ENCODE results near the gene IL17RC.
A peak's percentile ranks its signal among the peaks of the same experiment; 100 is the strongest.

Gene IL17RC

DNA sequence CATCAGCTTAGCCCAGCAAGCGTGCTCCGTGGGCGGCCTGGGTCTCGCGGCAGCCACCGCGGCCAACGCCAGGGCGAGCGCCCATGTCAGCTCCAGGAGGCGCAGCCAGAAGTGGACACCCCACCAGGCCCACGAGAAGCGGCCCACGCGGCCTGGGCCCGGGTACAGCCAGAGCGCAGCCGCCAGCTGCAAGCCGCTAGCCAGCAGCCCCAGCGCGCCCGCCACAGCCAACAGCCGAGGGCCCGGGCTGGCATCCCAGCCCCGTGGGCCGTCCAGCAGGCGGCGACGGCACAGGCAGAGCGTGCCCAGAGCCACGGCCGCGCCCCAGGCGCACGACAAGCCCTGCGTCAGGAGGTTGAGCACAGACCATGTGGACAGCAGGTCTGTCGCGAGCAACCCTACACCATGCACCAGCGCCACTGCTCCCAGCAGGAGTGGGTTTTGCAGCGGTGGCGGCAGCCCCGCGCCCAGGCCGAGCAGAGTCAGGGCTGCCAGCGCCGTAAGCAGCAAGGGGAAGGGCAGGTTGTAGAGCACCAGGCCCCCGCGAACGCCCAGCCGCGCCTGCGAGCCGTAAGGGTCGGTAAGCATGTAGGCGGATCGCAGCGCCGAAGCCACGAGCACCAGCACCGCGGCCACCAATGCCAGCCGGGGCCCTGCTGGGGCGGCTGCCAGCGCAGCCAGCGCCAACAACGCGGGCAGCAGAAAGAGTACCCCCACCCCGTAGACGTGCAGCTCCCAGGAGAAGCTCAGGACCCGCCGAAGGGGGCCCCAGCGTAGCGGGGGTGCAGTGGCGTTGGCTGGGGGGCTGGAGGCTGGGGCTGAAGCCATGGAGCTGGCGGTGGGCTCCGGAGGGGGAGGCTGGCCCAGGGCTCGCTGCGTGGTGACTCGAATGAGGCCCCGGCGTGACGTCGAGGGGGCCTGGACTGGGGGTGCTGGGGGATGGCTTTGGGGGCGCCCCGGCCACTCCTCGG, 30.4 kb downstream of the IL17RC start:
- no peak for DNase-seq

DNA sequence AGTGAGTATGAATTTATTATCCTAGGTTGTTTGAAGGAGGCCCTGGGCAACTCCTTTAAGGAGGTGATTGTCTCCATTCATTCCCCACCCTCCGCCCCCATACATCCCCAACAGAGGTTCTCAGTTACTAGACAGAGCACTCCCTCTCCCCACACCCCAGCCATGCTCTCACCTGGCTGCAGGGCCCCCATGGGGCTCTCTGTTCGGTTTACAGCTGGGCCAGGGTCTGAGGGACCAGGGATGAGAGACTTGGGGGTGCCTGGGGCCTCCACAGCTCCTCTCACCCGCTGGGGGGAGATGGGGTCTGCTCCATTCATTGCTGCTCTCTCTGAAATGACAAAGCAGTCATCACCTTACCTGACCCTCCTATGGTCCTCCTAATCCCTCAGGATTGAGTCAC, 31.7 kb downstream of the IL17RC start:
- no peak for DNase-seq

DNA sequence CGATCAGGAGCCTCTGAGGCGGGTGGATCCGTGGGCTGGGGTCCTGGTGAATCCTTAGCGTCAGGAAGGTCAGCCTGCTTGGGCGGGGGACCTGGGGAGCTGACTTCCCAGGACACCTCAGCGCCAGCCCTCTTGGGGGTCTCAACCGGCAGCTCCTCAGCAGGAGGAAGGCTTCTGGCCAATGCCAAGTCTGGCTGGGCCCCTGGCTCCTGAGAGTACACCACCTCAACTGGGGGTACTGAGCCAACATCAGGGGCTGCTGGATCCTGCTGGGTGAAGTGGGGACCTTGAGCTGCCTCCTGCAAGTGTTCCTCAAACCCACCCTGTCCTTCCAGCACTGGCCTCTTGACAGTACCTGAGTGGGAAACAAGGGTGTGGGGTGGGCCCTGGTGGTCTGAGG, 32.2 kb downstream of the IL17RC start:
- DNase-seq, result no peak

DNA sequence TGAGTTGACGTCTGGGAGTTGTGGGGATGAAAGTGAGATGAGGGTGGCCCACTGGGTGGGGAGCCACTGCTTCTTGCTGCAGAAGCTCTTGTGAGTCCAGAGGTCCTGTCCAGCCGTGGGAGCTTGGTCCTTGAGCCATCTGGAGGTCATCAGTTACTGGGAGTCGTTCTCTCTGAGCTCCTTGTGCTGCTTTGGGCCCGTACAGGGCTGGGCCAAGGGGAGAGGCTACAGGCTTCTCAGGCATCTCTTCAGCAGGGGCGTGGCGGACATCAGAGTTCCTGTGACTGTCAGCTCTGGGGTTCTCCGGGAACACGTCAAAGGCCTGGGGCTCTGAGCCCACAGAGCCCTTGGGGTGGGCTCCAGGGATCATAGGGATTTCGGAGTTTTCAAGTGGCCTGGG, 32.7 kb downstream of the IL17RC start:
- no peak for DNase-seq

DNA sequence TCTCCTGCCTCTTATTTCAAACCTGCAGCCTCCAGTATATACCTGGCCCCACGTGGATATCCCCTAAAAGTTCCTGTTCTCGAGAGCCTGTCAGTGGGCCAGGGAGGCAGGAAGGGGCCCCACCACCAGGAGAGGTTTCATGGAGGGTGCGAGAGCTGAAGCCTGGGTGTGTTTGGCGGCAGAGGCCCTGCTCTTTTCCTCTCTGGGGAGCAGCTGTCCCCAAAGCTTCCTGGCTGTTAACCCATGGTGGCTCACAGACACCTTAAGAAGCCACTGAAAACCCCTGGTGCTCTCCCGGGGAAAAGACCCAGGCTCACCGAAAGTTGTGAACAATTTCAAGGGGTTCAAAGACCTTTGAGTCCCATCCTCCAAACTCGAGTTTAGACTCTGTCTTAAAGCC, 34.2 kb downstream of the IL17RC start:
- DNase-seq, result no peak

DNA sequence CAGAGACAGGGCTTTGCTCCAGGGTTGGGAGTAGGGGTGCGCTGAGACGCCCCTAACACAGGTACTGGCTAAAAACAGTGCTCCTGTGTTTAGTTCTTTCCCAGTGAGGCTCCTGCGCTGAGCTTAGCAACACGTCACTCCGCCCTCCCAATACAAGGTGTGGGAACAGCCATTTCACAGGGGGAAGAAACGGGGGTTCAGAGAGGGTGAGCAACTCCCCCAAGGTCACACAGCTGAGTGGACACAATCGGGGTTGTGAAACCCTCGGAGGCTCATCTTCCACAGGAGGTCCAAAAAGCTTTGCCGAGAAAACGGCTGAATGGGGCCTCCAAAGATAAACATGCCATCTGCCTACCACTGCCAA, 34.7 kb downstream of the IL17RC start:
- no peak for DNase-seq

DNA sequence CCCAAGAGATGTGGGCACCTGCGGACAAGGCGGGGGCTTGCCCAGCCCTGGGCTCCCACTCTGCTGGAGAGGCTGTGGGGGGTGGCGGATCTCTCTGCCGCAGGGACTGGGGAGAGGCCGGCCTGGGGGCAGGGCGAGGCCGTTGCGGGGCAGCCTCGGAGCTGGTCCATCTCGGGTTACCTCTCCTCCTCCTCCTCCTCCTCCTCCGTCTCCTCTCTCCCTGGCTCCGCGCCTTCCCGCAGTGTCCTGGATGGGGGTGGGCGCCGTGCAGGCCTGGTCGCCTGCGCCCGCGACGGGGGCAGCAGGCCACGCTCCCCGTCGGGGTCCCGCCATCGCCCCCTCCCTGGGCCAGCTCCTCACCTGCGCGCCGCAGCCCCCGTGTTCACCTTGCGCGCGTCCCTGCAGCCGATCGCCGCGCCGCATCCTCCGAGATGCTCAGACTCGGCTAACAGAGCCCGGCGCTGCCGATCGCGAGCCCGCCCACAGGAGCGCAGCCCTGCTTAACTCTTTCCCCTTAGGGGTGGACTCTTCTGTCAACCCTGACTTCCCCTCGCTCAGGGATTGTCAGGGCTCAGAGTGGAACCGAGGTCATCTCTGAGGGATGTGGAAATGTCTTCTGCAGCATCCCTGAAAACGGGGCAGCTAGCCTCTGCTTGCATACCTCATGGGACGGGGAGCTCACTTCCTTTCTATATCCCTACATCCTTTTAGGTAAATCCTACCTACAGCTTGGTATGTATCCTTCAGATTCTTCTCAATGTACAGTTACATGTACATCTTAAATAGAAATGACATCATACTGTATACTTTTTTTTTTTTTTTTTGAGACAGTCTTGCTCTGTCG, 35.3 kb downstream of the IL17RC start, which contains the start of gene PRRT3:
PRRT3 (minus strand) TSS at position 447 of the 844 bp plus-strand sequence. CDS start 2,293 bp downstream, outside the sequence.
- peak; percentile 0 for DNase-seq

DNA sequence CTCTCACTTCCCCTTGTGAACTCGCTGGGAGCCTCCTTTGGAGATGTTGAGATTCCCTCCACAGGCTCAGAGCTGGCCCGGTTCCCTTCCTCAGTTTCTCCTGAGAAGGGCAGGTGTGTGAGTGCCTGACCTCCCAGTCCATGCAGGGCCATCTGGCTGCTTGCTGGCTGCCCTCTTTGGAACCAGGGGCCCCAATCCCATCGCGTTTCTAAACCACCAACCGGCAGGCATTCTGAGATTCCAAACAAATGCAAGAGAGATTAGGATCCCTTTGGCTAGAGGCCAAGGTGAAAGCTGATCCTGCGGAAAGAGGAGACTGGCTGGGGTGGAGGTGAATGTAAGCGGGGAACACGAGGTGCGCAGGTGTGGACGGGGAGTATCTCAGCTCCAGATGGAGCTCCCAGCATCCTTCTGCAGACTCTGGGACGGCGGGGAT, 38.2 kb downstream of the IL17RC start:
- DNase-seq, result peak; percentile 32

DNA sequence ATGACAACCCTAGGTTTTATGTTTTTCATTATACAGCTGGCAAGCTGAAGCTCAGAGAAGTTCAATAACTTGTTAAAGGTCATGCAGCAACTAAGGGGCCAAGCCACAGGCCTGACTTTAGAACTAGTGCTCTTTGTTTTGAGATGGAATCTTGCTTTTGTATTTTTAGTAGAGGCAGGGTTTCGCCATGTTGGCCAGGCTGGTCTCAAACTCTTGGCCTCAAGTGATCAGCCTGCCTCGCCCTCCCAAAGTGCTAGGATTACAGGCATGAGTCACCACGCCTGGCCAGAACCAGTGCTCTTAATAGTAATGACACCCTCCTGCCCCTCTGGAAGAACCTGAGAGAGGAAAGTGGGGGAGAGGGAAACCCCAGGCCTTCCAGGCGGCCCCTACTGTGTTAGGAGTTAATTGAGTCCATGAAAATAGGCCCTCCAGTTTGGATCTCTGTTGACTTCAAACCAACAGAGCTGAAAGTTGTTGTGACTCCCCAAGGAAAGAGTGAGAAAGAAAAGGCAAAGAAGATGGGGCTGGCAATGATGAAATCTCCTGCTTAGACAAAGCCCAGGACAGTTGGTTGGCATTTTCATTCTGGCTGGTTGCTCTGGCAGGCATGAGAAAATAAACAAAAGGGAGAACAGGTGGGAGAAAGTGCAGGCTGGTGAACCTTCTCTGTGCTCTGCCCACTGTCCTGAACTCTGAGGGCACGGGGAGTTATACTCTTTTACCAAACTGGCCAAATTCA, 38.9 kb downstream of the IL17RC start:
- no peak for DNase-seq

DNA sequence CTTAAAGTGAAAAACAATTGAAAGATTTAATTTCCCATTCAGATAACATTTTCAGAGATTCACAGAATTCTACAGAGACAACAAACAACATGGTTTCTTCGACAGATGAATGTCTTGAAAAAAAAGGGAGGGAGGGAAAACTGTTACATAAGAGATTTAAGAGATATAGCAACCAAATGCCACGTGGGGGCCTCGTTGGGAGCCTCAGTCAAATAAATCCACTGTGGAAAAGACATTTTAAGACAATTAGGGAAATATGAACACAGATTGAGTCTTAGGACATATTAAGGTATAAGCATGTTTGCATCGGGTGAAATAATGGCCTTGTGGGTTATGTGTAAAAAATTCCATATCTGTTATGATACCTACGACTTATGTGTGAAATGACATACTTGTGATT, 40.3 kb downstream of the IL17RC start:
- no peak for DNase-seq

DNA sequence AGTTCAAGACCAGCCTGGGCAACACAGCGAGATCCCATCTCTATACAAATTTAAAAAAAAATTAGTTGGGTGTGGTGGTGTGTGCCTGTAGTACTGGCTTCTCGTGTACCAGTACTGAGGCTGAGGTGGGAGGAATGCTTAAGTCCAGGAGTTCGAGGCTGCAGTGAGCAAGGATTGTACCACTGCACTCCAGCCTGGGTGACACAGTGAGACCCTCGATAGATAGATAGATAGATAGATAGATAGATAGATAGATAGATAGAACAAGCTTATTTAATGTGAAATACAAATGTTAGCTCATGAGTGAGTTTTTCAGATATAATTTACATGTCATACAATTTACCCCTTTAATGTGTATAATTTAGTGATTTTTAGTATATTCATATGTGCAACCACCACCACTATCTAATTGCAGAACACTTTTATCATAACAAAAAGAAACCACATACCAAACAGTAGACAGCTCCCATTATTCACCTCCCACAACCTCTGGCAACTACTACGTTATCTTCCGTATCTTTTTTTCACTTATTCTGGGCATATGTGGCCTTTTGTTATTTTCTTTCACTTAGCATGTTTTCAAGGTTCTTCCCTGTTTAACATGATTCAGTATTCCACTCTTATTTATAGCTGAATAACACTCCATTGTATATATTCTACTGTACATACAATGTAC, 48.4 kb downstream of the IL17RC start:
- DNase-seq, result no peak

DNA sequence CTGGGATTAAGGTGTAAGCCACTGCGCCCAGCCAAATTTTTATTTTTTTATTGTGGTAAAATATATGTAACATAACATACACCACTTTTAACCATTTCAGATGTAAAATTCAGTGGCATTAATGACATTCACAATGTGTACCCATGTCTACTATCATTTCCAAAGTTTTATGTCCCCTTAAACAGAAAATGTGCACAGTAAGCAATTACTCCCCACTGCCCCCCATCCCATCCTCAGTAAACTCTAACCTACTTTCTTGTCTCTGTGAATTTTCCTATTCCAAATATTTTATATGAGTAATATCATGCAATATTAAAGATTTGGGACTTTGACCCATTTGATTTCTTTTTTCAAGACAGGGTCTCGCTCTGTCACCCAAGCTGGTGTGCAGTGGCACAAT, 49.9 kb downstream of the IL17RC start:
- no peak for DNase-seq

DNA sequence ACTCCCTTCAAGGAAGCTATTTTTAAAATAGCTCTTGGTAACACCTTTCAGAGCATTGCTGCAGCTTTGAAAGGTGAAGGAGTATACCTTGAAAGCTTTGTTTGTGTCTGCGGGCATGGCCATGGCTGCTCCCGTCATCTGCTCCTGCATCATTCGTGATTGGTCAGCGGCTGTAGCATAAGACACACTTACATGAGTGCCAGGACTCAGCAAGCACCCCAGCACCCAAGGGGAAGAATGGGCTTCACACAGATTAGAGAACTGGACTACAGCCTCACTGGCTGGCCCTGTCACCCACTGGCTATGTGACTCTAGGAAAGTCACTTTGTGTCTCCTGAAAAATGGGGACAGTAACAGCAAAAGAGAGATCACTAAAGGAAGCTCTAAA, 52.7 kb downstream of the IL17RC start:
- DNase-seq, result no peak

DNA sequence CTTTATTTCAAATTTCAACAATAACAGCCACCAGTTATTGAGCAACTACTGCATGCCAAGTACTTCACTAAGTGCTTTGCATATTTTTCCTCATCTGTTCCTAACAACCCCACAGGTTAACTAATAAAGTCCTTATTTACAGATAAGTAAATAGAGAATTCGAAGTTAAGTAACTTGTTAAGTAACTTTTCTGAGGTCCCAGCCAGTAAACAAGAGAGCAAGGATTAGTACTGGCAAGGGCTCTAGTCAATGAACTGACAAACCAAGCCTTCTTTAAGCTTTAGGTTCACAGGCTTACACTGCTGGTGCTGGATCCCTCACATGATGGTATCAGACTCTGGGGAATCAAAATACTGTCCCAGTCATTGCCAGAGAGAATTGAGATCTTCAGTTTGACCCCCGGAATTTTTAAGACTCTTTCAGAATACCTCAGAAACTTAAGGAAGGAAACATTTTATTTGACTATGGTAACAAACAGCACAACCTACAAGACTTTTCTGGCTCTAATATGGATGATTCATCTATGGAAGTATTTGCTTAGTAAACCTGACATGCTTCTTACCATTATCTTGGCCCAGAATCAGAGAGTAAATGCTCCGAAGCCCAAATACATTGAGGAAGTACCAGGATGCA, 53.2 kb downstream of the IL17RC start:
- DNase-seq, result no peak

DNA sequence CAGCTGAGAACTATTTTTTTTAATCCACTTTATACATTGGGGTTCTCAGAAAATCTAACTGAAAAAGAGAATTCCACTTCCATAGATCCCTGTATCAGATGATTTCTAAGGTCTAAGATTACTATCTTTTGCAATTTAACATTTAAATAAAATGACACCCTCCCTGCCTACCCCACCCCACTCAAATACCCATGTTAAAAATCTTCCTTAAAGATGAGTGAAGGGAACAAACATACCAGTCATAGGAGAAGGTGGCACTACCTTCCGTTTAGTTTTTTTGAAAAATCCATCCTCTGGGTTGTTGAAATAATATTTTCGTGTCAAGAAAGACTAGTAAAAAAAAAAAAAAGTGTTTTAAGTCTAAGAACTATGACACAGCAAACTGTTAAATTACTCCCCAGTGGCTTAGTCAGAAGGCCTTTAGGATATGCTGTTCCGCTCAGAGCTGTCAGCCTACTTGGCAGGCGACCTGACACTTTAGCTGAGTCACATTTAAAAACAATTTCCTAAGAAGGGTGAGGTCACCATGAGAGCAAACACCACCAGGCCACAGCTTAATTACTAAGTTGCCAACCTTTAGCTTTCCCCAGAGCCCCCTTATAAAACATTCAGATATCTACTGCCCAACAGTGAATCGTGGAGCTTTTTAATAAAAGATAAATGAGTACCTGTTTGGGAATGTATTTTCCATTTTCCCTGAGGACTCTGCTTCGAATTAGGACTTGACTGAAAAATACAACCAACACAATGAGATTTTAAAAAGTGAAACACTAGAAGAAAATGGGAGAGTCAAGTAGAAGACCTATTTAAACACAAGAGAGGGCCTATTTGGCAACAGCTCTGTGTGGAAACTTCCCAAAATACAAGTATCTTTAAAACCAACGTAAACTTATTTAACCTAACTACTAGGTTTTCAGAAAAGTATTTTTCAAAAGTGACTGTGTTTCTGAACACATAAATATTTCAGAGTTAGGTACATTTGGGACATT, 60.1 kb downstream of the IL17RC start:
- DNase-seq, result no peak

DNA sequence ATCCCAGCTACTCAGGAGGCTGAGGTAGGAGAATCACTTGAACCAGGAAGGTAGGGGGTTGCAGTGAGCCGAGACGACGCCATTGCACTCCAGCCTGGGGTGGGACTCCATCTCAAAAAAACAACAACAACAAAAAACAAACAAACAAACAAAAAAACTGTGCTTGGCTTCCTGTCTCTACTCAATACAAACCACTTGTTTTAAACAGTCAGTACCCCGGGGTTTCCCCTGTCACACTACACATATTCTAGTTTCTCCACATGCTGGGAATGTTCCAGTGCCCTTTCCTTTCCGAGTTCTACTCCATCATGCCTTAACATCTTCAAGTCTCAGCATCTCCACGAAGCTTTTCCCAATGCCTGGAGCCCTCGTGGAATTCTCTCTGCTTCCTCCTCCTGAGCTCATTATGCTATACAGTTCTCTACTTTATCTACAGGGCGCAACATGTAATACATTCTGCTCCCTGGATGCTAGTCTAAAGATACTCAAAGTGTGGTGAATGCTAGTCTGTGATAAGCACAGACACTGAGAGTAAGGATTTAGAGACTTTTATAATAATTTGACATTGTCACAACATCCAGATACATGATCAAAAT, 61.9 kb downstream of the IL17RC start:
- DNase-seq, result no peak

DNA sequence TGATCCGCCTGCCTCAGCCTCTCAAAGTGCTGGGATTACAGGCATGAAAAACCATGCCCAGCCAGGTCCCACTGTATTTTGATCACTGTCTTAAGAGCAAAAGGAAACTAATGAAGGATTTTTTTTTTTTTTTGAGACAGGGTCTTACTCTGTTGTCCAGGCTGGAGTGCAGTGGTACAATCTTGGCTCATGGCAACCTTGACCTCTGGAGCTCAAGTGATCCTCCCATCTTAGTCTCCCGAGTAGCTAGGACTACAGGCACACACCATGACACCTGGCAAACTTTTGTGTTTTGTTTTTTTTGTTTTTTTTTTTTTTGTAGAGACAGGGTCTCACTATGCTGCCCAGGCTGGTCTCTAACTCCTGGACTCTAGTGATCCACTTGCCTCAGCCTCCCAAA, 63.4 kb downstream of the IL17RC start:
- no peak for DNase-seq
